Measurements from ENCODE around the gene ZBED1.
"Not testable (repeated sequence)": the region's sequence is repeated elsewhere in the genome, so short reads cannot be mapped to it uniquely, and the experiment has no call there.

The ZBED1 gene

GRCh38 chrX:2521927-2522386 is 21.2 kb upstream of the ZBED1 start:
- POLR2A ChIA-PET, result no interaction called here

GRCh38 chrX:2521092-2521926 is 20.5 kb upstream of the ZBED1 start:
- CTCF ChIA-PET, result no interaction called here
- DNase-seq (ENCODE audit: extremely low spot score), result no peak
- no peak for TF ChIP-seq ELF4 (IDR thresholded peaks at IDR 0.05)
- TF ChIP-seq CTBP1 (IDR thresholded peaks at IDR 0.05; ENCODE audit: borderline replicate concordance), result no peak
- TF ChIP-seq FOXM1 (IDR thresholded peaks at IDR 0.05; ENCODE audit: borderline replicate concordance), result no peak
- no peak for TF ChIP-seq L3MBTL2 (conservative IDR thresholded peaks at IDR 0.05)
- no peak for TF ChIP-seq ZNF384 (IDR thresholded peaks at IDR 0.05)
- TF ChIP-seq FOXA1 (IDR thresholded peaks at IDR 0.05), result no peak
- POLR2A ChIA-PET, result no interaction called here

More at GRCh38 chrX:2521927-2522386, 21.2 kb upstream of the ZBED1 start:
- DNase-seq (ENCODE audit: extremely low spot score), result no peak
- CTCF ChIA-PET, result no interaction called here
- no peak for TF ChIP-seq FOXK2 (IDR thresholded peaks at IDR 0.05)

- CTCF ChIA-PET, result no interaction called here
- TF ChIP-seq TARDBP (IDR thresholded peaks at IDR 0.05) (no peak; the same call in 1 of the 2 replicates), PKNOX1 (IDR thresholded peaks at IDR 0.05) (no peak), ELF4 (IDR thresholded peaks at IDR 0.05) (no peak), LEF1 (IDR thresholded peaks at IDR 0.05; ENCODE audit: borderline replicate concordance) (no peak), FOXM1 (IDR thresholded peaks at IDR 0.05; ENCODE audit: borderline replicate concordance) (no peak), ZNF384 (IDR thresholded peaks at IDR 0.05) (no peak), CTBP1 (IDR thresholded peaks at IDR 0.05; ENCODE audit: borderline replicate concordance) (peak; percentile 56; the same call in 1 of the 2 replicates)
- no peak for DNase-seq (ENCODE audit: extremely low spot score)
- POLR2A ChIA-PET, result no interaction called here
Observed at GRCh38 chrX:2520539-2520938, 19.8 kb upstream of the ZBED1 start.

GRCh38 chrX:2519638-2520037 is 18.9 kb upstream of the ZBED1 start:
- CTCF ChIA-PET; POLR2A ChIA-PET; DNase-seq (ENCODE audit: extremely low spot score): not testable (repeated sequence)
- 0 out of 2 replicates have a peak, but pooled peaks have one; percentile 36 for TF ChIP-seq TARDBP (IDR thresholded peaks at IDR 0.05)

GRCh38 chrX:2517055-2517454 is 16.3 kb upstream of the ZBED1 start:
- TF ChIP-seq ELF4 (IDR thresholded peaks at IDR 0.05), result no peak
- TF ChIP-seq SP1 (IDR thresholded peaks at IDR 0.05), result no peak
- no peak for TF ChIP-seq ZNF384 (IDR thresholded peaks at IDR 0.05)
- TF ChIP-seq TARDBP (IDR thresholded peaks at IDR 0.05), result no peak
- no peak for TF ChIP-seq FOXK2 (IDR thresholded peaks at IDR 0.05)
- no peak for TF ChIP-seq PKNOX1 (IDR thresholded peaks at IDR 0.05)
- TF ChIP-seq ARNT (IDR thresholded peaks at IDR 0.05), result no peak
- TF ChIP-seq FOXM1 (IDR thresholded peaks at IDR 0.05; ENCODE audit: borderline replicate concordance), result no peak
- no peak for TF ChIP-seq FOXA1 (IDR thresholded peaks at IDR 0.05)
- no peak for TF ChIP-seq NFRKB (IDR thresholded peaks at IDR 0.05)
- no peak for TF ChIP-seq SUZ12 (IDR thresholded peaks at IDR 0.05)
- no peak for TF ChIP-seq HDGF (IDR thresholded peaks at IDR 0.05; ENCODE audit: borderline replicate concordance)
- TF ChIP-seq LEF1 (IDR thresholded peaks at IDR 0.05; ENCODE audit: borderline replicate concordance), result no peak
- no peak for TF ChIP-seq L3MBTL2 (conservative IDR thresholded peaks at IDR 0.05)
- no peak for DNase-seq (ENCODE audit: extremely low spot score)
- POLR2A ChIA-PET, result no interaction called here
- CTCF ChIA-PET, result no interaction called here

- DNase-seq (ENCODE audit: extremely low spot score), result no peak
- ChIA-PET POLR2A (no interaction called here), CTCF (no interaction called here)
Observed at GRCh38 chrX:2516623-2517022, 15.8 kb upstream of the ZBED1 start.

GRCh38 chrX:2514131-2514530 is 13.4 kb upstream of the ZBED1 start:
- DNase-seq (ENCODE audit: extremely low spot score), result no peak
- ChIA-PET POLR2A (no interaction called here), CTCF (no interaction called here)
- TF ChIP-seq FOXM1 (IDR thresholded peaks at IDR 0.05; ENCODE audit: borderline replicate concordance), result no peak
- no peak for TF ChIP-seq LEF1 (IDR thresholded peaks at IDR 0.05; ENCODE audit: borderline replicate concordance)
- TF ChIP-seq PKNOX1 (IDR thresholded peaks at IDR 0.05), result no peak

More at GRCh38 chrX:2516623-2517022, 15.8 kb upstream of the ZBED1 start:
- no peak for TF ChIP-seq NFRKB (IDR thresholded peaks at IDR 0.05)

- DNase-seq (ENCODE audit: extremely low spot score), result no peak
- ChIA-PET POLR2A (no interaction called here), CTCF (no interaction called here)
- no peak for TF ChIP-seq CTBP1 (IDR thresholded peaks at IDR 0.05; ENCODE audit: borderline replicate concordance)
- TF ChIP-seq FOXA1 (IDR thresholded peaks at IDR 0.05), result no peak
- no peak for TF ChIP-seq LEF1 (IDR thresholded peaks at IDR 0.05; ENCODE audit: borderline replicate concordance)
- TF ChIP-seq FOXM1 (IDR thresholded peaks at IDR 0.05; ENCODE audit: borderline replicate concordance), result no peak
- no peak for TF ChIP-seq TARDBP (IDR thresholded peaks at IDR 0.05)
- no peak for TF ChIP-seq PKNOX1 (IDR thresholded peaks at IDR 0.05)
- no peak for TF ChIP-seq SUZ12 (IDR thresholded peaks at IDR 0.05)
- TF ChIP-seq SP1 (IDR thresholded peaks at IDR 0.05), result no peak
- no peak for TF ChIP-seq L3MBTL2 (conservative IDR thresholded peaks at IDR 0.05)
- no peak for TF ChIP-seq ELF4 (IDR thresholded peaks at IDR 0.05)
- no peak for TF ChIP-seq FOXK2 (IDR thresholded peaks at IDR 0.05)
- TF ChIP-seq BHLHE40 (IDR thresholded peaks at IDR 0.05; ENCODE audit: borderline replicate concordance), result no peak
- no peak for TF ChIP-seq HDGF (IDR thresholded peaks at IDR 0.05; ENCODE audit: borderline replicate concordance)
- TF ChIP-seq NFRKB (IDR thresholded peaks at IDR 0.05), result no peak
- no peak for TF ChIP-seq ZNF384 (IDR thresholded peaks at IDR 0.05)
- no peak for TF ChIP-seq ARNT (IDR thresholded peaks at IDR 0.05)
Observed at GRCh38 chrX:2513121-2513664, 12.4 kb upstream of the ZBED1 start.
